Ascending aorta (tissue), 2 donors: Measurements from ENCODE around the gene RASGRF2. TPM values are rescaled to one million over a fixed set of nuclear protein-coding genes. Genes with fewer than 3 reads are reported as not detected.

ENCODE experiments used
- DNase-seq, 2 donors: peaks; one replicate each; pipeline ENCODE4 v3.0.0-alpha.2; 2019; ENCODE audit warnings: low spot score in 2 of 2
- H3K27ac ChIP-seq, 2 donors: fragments of 200-600 bp; sonication (generic); one replicate each; pipeline ENCODE4 v1.5.1; 2016 to 2017; ENCODE audit warnings: mild to moderate bottlenecking in 1 of 2
- H3K27me3 ChIP-seq: fragments of 200-600 bp; sonication (generic); one replicate; pipeline ENCODE4 v1.5.1; 2017
- H3K36me3 ChIP-seq, 2 donors: fragments of 200-600 bp; sonication (generic); one replicate each; pipeline ENCODE4 v1.5.1; 2016
- H3K4me1 ChIP-seq, 2 donors: fragments of 200-600 bp; sonication (generic); one replicate each; pipeline ENCODE4 v1.5.1; 2016 to 2017; ENCODE audit warnings: mild to moderate bottlenecking in 1 of 2
- H3K4me3 ChIP-seq, 2 donors: fragments of 200-600 bp; sonication (generic); one replicate each; pipeline ENCODE4 v1.5.1; 2016 to 2017; ENCODE audit warnings: mild to moderate bottlenecking in 1 of 2
- H3K9me3 ChIP-seq, 2 donors: fragments of 200-600 bp; sonication (generic); one replicate each; pipeline ENCODE4 v1.5.1; 2016
- intact Hi-C: fragments of 100-400 bp; cut with DNase I; formaldehyde crosslinking; loops from one replicate; pipeline ENCODE4 v1.15.1; 2023
- total RNA-seq: library from RNA; depleted of rRNA; stranded (reverse); fragments of >200 nt; gene quantifications from one replicate; pipeline ENCODE4 v1.1.0, GENCODE V29; 2016
- TF ChIP-seq, protein P1 (sequence below), 3 experiments: fragments of 200-600 bp in 2 of 3; fragments of 450-650 bp in 1 of 3; sonication (generic) in 2 of 3; IDR thresholded peaks; one replicate each; pipeline ENCODE4 v1.5.1; 2016 to 2019; ENCODE audit warnings: antibody characterized with exemption in 3 of 3, mild to moderate bottlenecking in 1 of 3, moderate library complexity in 1 of 3

RASGRF2 gene
- total RNA-seq, 1 donor from 2014 or later: 16.9 TPM

DNA sequence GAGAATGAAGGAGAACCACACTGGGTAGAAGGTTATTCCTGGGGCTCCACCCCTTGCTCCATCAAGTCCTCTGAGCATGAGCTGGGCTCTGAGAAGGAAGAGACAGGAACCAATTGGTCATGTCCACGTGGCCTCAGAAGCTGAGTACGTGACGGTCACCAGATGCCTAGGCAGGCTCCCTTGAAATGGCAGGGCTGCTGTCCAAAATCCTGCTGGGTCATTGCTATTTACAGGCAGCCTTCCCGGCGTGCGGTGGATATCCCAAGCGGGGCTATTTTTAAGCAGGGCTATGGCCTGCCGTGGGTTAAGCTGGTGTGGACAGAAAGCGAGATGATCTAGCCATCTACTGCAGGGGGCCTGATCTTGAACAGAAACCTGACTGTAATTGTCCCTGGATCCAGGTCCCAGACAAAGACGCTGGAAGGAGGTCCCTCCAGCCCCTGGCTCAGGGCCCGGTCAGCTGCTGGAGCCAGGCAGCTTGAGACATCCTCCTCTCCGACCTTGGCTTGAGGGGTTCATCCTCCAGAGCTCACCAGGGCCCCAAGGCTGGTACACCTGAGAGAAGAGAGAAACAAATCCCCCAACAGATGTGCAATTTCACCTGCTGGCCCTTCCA lies 272.4 kb downstream of the RASGRF2 start:
- TF ChIP-seq, protein P1, sequence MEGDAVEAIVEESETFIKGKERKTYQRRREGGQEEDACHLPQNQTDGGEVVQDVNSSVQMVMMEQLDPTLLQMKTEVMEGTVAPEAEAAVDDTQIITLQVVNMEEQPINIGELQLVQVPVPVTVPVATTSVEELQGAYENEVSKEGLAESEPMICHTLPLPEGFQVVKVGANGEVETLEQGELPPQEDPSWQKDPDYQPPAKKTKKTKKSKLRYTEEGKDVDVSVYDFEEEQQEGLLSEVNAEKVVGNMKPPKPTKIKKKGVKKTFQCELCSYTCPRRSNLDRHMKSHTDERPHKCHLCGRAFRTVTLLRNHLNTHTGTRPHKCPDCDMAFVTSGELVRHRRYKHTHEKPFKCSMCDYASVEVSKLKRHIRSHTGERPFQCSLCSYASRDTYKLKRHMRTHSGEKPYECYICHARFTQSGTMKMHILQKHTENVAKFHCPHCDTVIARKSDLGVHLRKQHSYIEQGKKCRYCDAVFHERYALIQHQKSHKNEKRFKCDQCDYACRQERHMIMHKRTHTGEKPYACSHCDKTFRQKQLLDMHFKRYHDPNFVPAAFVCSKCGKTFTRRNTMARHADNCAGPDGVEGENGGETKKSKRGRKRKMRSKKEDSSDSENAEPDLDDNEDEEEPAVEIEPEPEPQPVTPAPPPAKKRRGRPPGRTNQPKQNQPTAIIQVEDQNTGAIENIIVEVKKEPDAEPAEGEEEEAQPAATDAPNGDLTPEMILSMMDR (IDR thresholded peaks at IDR 0.05): no peak
- DNase-seq: peak; percentile 80 to 94
- intact Hi-C loops: loop anchor here (2.0 to 10.0 kb wide), 5 partner anchors 68 to 1718 kb away; partner anchors contain the start of genes ATG10, HOMER1 and ZCCHC9
- H3K4me3 ChIP-seq: peak overlapping the region; percentile 55 to 70
- H3K27ac ChIP-seq: peak overlapping the region; percentile 93 to 98
- no peaks in the 10 kb centered on the region for H3K27me3 ChIP-seq
- no peaks in the 10 kb centered on the region for H3K36me3 ChIP-seq
- peaks cover 11 to 27% of the 10 kb centered on the region in 2 donors for H3K4me1 ChIP-seq
- no peaks in the 10 kb centered on the region for H3K9me3 ChIP-seq

GRCh38 chr5:81233080-81233634 lies 273.0 kb downstream of the RASGRF2 start, which contains the start of gene CKMT2:
CKMT2 (plus strand) TSS chr5:81233322; CDS start chr5:81251133, 17,811 bp downstream.
- H3K9me3 ChIP-seq: no peaks in the 10 kb centered on the region
- H3K4me1 ChIP-seq: peaks cover 11 to 27% of the 10 kb centered on the region in 2 donors
- intact Hi-C loops: loop anchor here (2.0 to 10.0 kb wide), 5 partner anchors 68 to 1718 kb away; partner anchors contain the start of genes ATG10, HOMER1 and ZCCHC9
- TF ChIP-seq, protein P1 (IDR thresholded peaks at IDR 0.05): no peak
- H3K27me3 ChIP-seq: no peaks in the 10 kb centered on the region
- no peaks in the 10 kb centered on the region for H3K36me3 ChIP-seq
- peak; percentile 71 to 90 for DNase-seq
- H3K4me3 ChIP-seq: peak within 1 kb of the TSS; percentile 55 to 70
- H3K27ac ChIP-seq: peak within 1 kb of the TSS; percentile 93 to 98

DNA sequence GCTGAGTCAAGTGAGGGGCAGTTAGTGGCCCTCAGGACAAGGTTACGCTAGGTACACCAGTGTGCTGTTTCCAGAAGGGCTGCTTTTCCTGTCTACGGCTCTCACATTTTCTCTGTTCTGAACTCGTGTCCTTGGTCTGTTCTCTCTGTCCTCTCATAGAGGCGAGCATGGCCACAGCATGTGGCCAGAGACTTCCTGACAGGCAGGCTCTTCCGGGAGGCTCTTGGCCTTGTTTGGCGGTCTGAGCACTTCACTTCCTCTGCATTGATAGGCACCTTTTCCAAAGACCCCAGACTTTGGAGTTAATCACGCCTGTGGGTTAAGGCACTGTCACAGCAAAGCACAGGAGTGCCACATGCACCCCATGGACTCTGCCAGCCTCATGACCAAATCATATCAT lies 274.1 kb downstream of the RASGRF2 start:
- Histone ChIP-seq H3K4me1 (peaks cover 11 to 29% of the 10 kb centered on the region in 2 donors), H3K9me3 (no peaks in the 10 kb centered on the region), H3K27me3 (no peaks in the 10 kb centered on the region), H3K36me3 (no peaks in the 10 kb centered on the region), H3K4me3 (peak overlapping the region in 1 of 2 donors; percentile 70), H3K27ac (peak overlapping the region; percentile 93 to 98)
- no peak for DNase-seq
- intact Hi-C loops: loop anchor here (10.0 kb wide), 3 partner anchors 541 to 1719 kb away; partner anchors contain the start of genes ATG10 and HOMER1
- TF ChIP-seq, protein P1 (IDR thresholded peaks at IDR 0.05): no peak

DNA sequence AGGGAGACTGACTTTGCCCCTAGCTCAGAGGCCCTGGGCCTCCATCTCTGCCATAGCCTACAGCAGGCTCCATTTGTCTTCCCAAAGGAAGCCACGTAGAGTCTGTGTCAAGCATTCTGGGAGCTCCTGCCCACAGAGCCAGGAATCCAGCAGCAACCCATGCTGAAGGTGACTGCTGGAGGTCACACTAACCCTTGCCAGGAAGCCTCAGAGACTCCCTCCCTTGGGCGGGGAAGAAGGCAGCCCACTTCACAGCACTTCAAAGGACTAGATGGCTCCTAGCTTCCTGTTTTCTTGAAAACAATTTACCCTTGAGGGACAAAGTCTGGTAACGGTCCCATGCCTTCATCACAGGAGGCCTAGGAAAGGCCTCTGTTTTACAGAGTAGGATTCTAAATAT lies 274.6 kb downstream of the RASGRF2 start:
- Histone ChIP-seq H3K27me3 (no peaks in the 10 kb centered on the region), H3K27ac (peak overlapping the region; percentile 93 to 98)
- intact Hi-C loops: loop anchor here (10.0 kb wide), 3 partner anchors 540 to 1720 kb away; partner anchors contain the start of genes ATG10 and HOMER1

GRCh38 chr5:81235287-81236072 lies 275.3 kb downstream of the RASGRF2 start:
- H3K4me3 ChIP-seq: peak overlapping the region in 1 of 2 donors; percentile 39
- peak in 1 of 2 donors; percentile 75 for DNase-seq
- TF ChIP-seq, protein P1 (IDR thresholded peaks at IDR 0.05): no peak
- peak overlapping the region; percentile 93 to 98 for H3K27ac ChIP-seq
- no peaks in the 10 kb centered on the region for H3K27me3 ChIP-seq
- peaks cover 11 to 30% of the 10 kb centered on the region in 2 donors for H3K4me1 ChIP-seq
- H3K9me3 ChIP-seq: no peaks in the 10 kb centered on the region
- intact Hi-C loops: loop anchor here (10.0 kb wide), 3 partner anchors 539 to 1721 kb away; partner anchors contain the start of genes ATG10 and HOMER1
- H3K36me3 ChIP-seq: no peaks in the 10 kb centered on the region

More for the DNA sequence above, 274.6 kb downstream of the RASGRF2 start:
- H3K36me3 ChIP-seq: no peaks in the 10 kb centered on the region
- no peaks in the 10 kb centered on the region for H3K9me3 ChIP-seq
- H3K4me1 ChIP-seq: peaks cover 11 to 30% of the 10 kb centered on the region in 2 donors
- TF ChIP-seq, protein P1 (IDR thresholded peaks at IDR 0.05): no peak
- no peak for DNase-seq
- peak overlapping the region in 1 of 2 donors; percentile 39 for H3K4me3 ChIP-seq
